CD4-positive, alpha-beta T cell treated with Interleukin-4 for 1 hour (primary cell): ENCODE results near the gene CRB1.

ENCODE experiments used
- DNase-seq, 2 donors: peaks; one replicate each; pipeline ENCODE4 v3.0.0-alpha.2; 2020 to 2022

Gene CRB1

GRCh38 chr1:197304638-197305200 lies 36.7 kb downstream of the CRB1 start:
- no peak for DNase-seq

DNA sequence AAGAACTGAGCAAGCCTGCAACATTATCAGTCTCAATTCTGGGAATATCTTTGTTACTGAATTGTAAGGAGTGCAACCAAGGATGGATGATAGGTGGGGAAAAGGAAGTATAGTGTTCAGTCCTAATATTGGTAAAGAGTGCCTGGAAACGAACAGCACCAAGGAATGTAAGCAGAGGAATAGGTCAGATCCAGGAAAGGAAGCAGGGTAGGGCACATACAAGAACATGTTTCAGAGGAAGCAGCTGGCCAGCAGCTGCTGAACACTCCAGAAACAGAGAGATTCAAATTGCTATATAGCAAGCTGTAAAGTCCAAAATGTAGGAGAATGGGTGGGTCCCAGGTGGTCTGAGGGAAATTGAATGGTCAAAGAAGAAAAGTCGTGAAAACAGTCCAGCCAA lies 37.9 kb downstream of the CRB1 start:
- DNase-seq: no peak

DNA sequence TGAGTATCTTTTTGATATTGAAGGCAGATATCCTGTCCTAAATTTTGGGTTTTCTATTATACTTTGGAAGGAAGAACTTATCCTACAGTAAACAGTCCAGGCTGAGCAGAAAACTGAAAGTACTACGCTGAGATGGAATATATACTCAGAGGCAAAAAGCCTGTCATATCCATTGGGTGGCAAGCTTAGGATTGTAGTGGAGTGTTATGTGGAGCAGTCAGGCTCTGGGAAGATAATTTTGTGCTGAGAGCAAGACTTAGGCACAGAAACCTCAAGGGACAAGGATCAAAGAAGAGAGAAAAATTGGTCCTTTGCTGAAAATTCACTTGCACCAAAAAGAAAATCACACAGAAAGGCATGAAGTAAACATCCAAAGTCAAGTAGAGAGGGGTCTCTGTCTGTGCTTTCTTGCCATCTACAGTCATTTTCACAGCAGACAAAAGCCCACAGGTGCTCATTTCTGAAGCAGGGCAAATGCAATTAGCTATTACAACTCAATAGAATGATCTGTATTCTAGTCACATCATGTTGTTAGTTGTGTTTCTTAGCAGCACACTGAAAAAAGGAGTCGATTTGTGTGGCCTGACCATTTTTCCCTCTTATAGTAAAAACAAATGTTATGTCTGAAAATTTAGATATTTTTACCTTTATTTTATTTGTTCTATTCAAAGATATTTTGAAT lies 38.5 kb downstream of the CRB1 start:
- no peak for DNase-seq

DNA sequence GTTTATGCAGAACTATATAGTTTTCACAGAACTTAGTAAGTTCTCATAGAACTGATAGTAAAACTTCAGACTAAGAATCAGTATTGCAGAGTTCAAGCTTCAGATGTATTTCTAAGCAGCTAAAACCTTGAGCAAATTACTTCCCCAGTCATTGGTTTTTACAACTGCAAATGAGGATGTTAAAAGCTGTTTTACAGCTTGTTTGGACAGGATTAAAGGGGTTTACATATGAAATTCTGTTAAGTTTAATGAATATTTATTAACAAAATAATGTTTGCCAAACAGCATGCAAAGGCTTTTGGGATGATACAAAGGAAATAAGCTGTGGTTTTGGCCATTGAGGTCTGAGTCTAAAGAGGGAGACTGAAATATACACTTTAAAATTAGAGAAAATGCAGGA lies 39.1 kb downstream of the CRB1 start:
- DNase-seq: no peak

DNA sequence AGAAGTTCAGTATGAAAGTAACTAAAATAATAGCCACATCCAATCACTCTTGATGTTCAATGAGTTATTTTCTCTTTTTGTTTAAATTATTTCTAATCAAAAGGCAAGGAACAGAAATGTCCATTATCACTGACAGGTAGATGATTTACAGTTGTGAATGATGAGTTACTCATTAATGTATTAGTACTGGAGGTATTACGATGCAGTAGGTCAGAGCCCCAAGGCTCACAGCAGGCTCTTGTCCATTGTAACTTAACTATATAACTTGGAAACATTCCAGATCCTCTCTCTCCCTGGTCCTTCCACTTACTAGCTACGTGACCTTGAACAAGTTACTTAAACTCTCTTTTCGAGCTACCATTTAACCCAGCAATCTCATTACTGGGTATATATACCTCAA lies 39.5 kb downstream of the CRB1 start:
- no peak for DNase-seq

DNA sequence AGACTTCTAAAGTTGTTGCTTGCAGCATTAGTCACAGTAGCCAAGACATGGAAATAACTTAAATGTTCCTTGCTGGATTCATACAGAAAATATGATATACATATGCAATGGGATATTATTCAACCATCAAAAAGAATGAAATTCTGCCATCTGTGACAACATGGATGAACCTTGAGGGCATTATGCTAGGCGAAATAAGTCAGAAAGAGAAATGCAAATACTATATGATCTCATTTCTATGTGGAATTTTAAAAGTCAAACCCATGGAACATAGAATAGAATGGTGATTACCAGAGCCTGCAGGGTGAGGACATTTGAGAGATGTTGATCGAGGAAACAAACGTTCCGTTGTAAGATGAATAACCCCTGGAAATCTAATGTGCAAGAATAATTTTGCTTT lies 43.0 kb downstream of the CRB1 start:
- no peak for DNase-seq

GRCh38 chr1:197312163-197312562 lies 44.1 kb downstream of the CRB1 start:
- no peak for DNase-seq

- DNase-seq: no peak
Measured at GRCh38 chr1:197313713-197314112, 45.7 kb downstream of the CRB1 start.

- DNase-seq: no peak
Measured at GRCh38 chr1:197314682-197315081, 46.6 kb downstream of the CRB1 start.

GRCh38 chr1:197319631-197320030 lies 51.6 kb downstream of the CRB1 start:
- DNase-seq: peak in 1 of 2 donors; percentile 26

DNA sequence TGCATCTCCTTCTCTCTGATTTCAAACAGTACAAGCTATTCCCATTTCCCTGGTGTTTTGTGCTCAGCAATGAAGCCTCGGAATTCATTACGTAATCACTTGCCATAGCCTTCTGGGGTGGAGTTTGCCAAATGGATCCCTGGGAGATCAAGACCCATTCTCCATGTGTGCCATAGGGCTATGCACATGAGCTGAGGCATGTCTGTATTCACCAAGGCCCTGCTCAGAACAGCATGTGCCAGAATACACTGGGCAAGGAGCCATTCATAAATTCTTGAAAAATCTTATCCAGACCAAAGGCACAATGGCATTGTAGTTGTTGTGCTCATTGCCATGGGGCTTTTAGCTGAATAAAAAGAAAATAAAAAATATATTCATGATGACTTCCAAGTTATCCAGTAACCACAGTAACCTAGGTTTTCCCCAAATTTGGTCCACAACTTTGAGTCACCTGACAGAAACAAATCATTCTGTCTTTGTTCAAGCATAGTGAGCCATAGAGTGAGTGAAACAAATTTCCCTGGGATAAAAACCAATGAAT lies 53.0 kb downstream of the CRB1 start:
- DNase-seq: no peak

GRCh38 chr1:197321811-197322210 lies 53.8 kb downstream of the CRB1 start:
- DNase-seq: no peak

- no peak for DNase-seq
Measured at GRCh38 chr1:197327776-197328364, 59.8 kb downstream of the CRB1 start.

- no peak for DNase-seq
Measured at GRCh38 chr1:197330213-197330612, 62.2 kb downstream of the CRB1 start.

GRCh38 chr1:197331565-197331964 lies 63.5 kb downstream of the CRB1 start:
- no peak for DNase-seq

DNA sequence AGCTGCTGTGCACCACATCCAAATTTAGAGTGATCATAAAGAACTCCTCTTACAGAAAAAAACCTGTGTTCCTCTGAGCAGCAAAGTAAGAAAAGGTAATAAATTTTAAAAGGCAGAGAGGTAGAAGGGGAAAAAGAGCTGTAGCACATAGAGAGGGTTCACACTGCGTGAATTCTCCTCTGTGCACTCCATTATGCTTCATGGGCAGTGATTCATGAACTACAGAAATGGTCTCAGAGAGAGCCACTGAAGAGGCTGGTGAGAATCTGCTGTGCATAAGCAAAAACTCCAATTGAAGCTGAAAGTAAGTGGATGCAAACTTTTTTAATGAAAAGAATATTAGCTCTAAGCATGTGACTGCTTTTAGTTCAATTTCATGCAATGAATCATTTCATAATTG lies 65.0 kb downstream of the CRB1 start:
- DNase-seq: no peak

- no peak for DNase-seq
Measured at GRCh38 chr1:197336571-197336970, 68.5 kb downstream of the CRB1 start.

- no peak for DNase-seq
Measured at GRCh38 chr1:197339106-197340060, 71.3 kb downstream of the CRB1 start.

GRCh38 chr1:197341626-197342025 lies 73.6 kb downstream of the CRB1 start:
- DNase-seq: no peak

GRCh38 chr1:197342044-197342565 lies 74.1 kb downstream of the CRB1 start:
- DNase-seq: no peak

- DNase-seq: no peak
Measured at GRCh38 chr1:197342669-197343068, 74.6 kb downstream of the CRB1 start.

DNA sequence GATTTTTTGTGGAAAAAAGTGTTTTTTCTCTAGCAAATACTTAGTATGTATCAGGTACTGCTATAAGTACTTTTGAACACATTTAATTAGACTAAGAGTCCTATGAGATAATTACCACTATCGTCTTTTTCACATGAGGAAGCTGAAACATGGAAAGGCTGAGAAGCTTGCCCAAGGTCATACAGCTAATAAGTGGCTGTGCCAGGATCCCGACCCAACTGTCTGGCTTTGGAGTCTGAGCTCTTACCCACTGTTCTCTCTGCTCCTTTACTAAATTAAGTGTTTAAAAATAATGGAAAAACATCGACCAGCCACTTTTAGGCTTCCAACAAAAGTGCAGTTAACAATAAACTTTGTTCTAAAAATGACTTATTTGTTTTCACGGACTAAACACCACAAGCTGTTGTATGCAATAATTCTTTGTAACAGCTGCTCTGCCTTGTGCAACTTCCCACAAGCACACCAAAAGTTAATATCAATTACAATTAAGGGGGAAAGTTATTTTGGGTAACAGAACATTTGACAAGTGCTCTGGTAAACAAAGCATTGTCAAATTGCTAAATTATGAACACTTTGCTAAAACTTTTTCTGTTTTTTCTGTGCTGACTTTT lies 75.7 kb downstream of the CRB1 start:
- DNase-seq: no peak
